H1 (cell line): ENCODE results near the gene SRXN1. TPM values are rescaled to one million over a fixed set of nuclear protein-coding genes. Genes with fewer than 3 reads are reported as not detected.

Source experiments
- CTCF ChIA-PET: fragments of 300-600 bp; sonication (Branson Sonifier 250); formaldehyde crosslinking; loops from one replicate; lab custom pipeline; 2021; ENCODE audit not compliant: partially characterized antibody; lab: Charles Lee
- POLR2A ChIA-PET: fragments of 300-600 bp; sonication (Branson Sonifier 250); formaldehyde crosslinking; loops from one replicate; lab custom pipeline; 2021; ENCODE audit warnings: inconsistent platforms; ENCODE audit not compliant: partially characterized antibody; lab: Charles Lee
- DNase-seq, 2 experiments: peaks; one replicate each; pipeline versions ENCODE4 v3.0.0 to v3.0.0-alpha.2; 2010 to 2022; ENCODE audit warnings: low spot score in 2 of 2, low read depth in 1 of 2, mixed read lengths in 1 of 2
- FAIRE-seq: peaks from 2 replicates; lab custom pipeline; 2011; peaks lifted over from hg19 to GRCh38; lab: Jason Lieb, UNC
- H2AFZ ChIP-seq: 2 replicates; pipeline ENCODE4 v1.8.1; 2012; ENCODE audit warnings: low read length, inconsistent platforms
- H2AK5ac ChIP-seq: 2 replicates; pipeline ENCODE4 v1.6.1; 2013; ENCODE audit warnings: low read depth, low read length
- H2BK120ac ChIP-seq: replicated peaks from 2 replicates; pipeline ENCODE3; 2013; ENCODE audit warnings: low read depth, low read length, inconsistent platforms
- H2BK12ac ChIP-seq: 2 replicates; pipeline ENCODE4 v1.6.1; 2013; ENCODE audit warnings: low read depth, low read length
- H2BK15ac ChIP-seq: 2 replicates; pipeline ENCODE4 v1.6.1; 2013; ENCODE audit warnings: low read length
- H2BK20ac ChIP-seq: 2 replicates; pipeline ENCODE4 v1.6.1; 2013; ENCODE audit warnings: low read length
- H2BK5ac ChIP-seq: 2 replicates; pipeline ENCODE4 v1.6.1; 2013; ENCODE audit warnings: low read depth, low read length
- H3K14ac ChIP-seq: 2 replicates; pipeline ENCODE4 v1.6.1; 2013; ENCODE audit warnings: inconsistent platforms; ENCODE audit not compliant: insufficient read length
- H3K18ac ChIP-seq: 2 replicates; pipeline ENCODE4 v1.6.1; 2013; ENCODE audit warnings: low read length; ENCODE audit errors: extremely low read depth
- H3K23ac ChIP-seq: 2 replicates; pipeline ENCODE4 v1.6.1; 2013; ENCODE audit warnings: inconsistent platforms; ENCODE audit not compliant: insufficient read length
- H3K23me2 ChIP-seq: 2 replicates; pipeline ENCODE4 v1.6.1; 2013; ENCODE audit warnings: low read depth, low read length
- H3K27ac ChIP-seq: 2 replicates; pipeline ENCODE4 v1.6.1; 2011; ENCODE audit warnings: low read depth, low read length, inconsistent platforms
- H3K27me3 ChIP-seq, 4 experiments: replicated peaks in 1 of 4; 1 replicate in 1 of 4; 2 replicates in 3 of 4; pipeline versions ENCODE4 v1.6.1 to v1.8.1; 2011 to 2013; ENCODE audit warnings: low read length in 3 of 4, mild to moderate bottlenecking in 3 of 4, inconsistent platforms in 2 of 4, mixed read lengths in 2 of 4, moderate library complexity in 1 of 4; ENCODE audit not compliant: control insufficient read depth in 3 of 4, insufficient read depth in 3 of 4; ENCODE audit errors: extremely low read depth in 1 of 4
- H3K36me3 ChIP-seq, 4 experiments: 2 replicates each; pipeline versions ENCODE4 v1.6.1 to v1.8.1; 2011 to 2013; ENCODE audit warnings: mild to moderate bottlenecking in 4 of 4, low read length in 3 of 4, moderate library complexity in 2 of 4, control low read depth in 1 of 4, inconsistent platforms in 1 of 4; ENCODE audit not compliant: insufficient read depth in 4 of 4, control insufficient read depth in 2 of 4
- H3K4ac ChIP-seq: replicated peaks from 2 replicates; pipeline ENCODE3; 2013; ENCODE audit warnings: low read length, low read depth, mixed read lengths, inconsistent platforms; ENCODE audit not compliant: insufficient read length
- H3K4me1 ChIP-seq, 4 experiments: replicated peaks in 1 of 4; 1 replicate in 1 of 4; 2 replicates in 3 of 4; pipeline versions ENCODE4 v1.6.1 to v1.8.1; 2011 to 2013; ENCODE audit warnings: low read length in 3 of 4, inconsistent platforms in 2 of 4, mixed read lengths in 1 of 4; ENCODE audit not compliant: insufficient read depth in 4 of 4, control insufficient read depth in 3 of 4
- H3K4me2 ChIP-seq, 2 experiments: 2 replicates each; pipeline versions ENCODE4 v1.6.1 to v1.8.1; 2011 to 2013; ENCODE audit warnings: low read depth in 2 of 2, low read length in 2 of 2, control low read depth in 1 of 2, inconsistent platforms in 1 of 2, mild to moderate bottlenecking in 1 of 2; ENCODE audit not compliant: insufficient read depth in 1 of 2
- H3K4me3 ChIP-seq, 4 experiments: fragments of 200-600, 300-600 bp in 1 of 4; sonication (generic), shearing (Covaris generic), sonication (Bioruptor Twin) in 1 of 4; 2 replicates each; pipeline versions ENCODE4 v1.5.1 to v1.8.1; 2011 to 2016; ENCODE audit warnings: low read length in 4 of 4, low read depth in 3 of 4, control low read depth in 2 of 4, inconsistent platforms in 2 of 4, mild to moderate bottlenecking in 2 of 4, mixed read lengths in 1 of 4, moderate library complexity in 1 of 4; ENCODE audit not compliant: insufficient read depth in 2 of 4; ENCODE audit errors: extremely low read depth in 1 of 4
- H3K56ac ChIP-seq: replicated peaks from 2 replicates; pipeline ENCODE3; 2013; ENCODE audit warnings: low read depth, mild to moderate bottlenecking, mixed read lengths, low read length, inconsistent platforms; ENCODE audit not compliant: insufficient read length
- H3K79me1 ChIP-seq: 2 replicates; pipeline ENCODE4 v1.6.1; 2013; ENCODE audit warnings: low read depth, low read length, control low read depth
- H3K79me2 ChIP-seq, 2 experiments: 2 replicates each; pipeline versions ENCODE4 v1.6.1 to v1.8.1; 2012 to 2013; ENCODE audit warnings: low read length in 2 of 2, mild to moderate bottlenecking in 2 of 2, inconsistent platforms in 1 of 2; ENCODE audit not compliant: insufficient read depth in 2 of 2, control insufficient read depth in 1 of 2
- H3K9ac ChIP-seq, 4 experiments: replicated peaks in 1 of 4; 1 replicate in 1 of 4; 2 replicates in 3 of 4; pipeline versions ENCODE4 v1.6.1 to v1.8.1; 2011 to 2013; ENCODE audit warnings: low read depth in 3 of 4, low read length in 3 of 4, control low read depth in 2 of 4, mild to moderate bottlenecking in 2 of 4, moderate library complexity in 2 of 4, inconsistent platforms in 1 of 4; ENCODE audit errors: extremely low read depth in 1 of 4
- H3K9me3 ChIP-seq, 2 experiments: 2 replicates each; pipeline versions ENCODE4 v1.6.1 to v1.8.1; 2012 to 2013; ENCODE audit warnings: mild to moderate bottlenecking in 2 of 2, moderate library complexity in 2 of 2, control low read depth in 1 of 2, inconsistent platforms in 1 of 2, low read depth in 1 of 2, low read length in 1 of 2, mixed read lengths in 1 of 2; ENCODE audit not compliant: insufficient read depth in 2 of 2
- H4K20me1 ChIP-seq, 2 experiments: replicated peaks in 1 of 2; 2 replicates each; pipeline versions ENCODE3 to v1.8.1; 2011 to 2013; ENCODE audit warnings: inconsistent platforms in 2 of 2, low read length in 2 of 2, mild to moderate bottlenecking in 1 of 2; ENCODE audit not compliant: insufficient read depth in 2 of 2, control insufficient read depth in 1 of 2
- H4K5ac ChIP-seq: 2 replicates; pipeline ENCODE4 v1.6.1; 2013; ENCODE audit warnings: low read length, low read depth, mixed read lengths, inconsistent platforms; ENCODE audit not compliant: insufficient read length
- H4K8ac ChIP-seq: 2 replicates; pipeline ENCODE4 v1.8.0; 2013; ENCODE audit warnings: mild to moderate bottlenecking, moderate library complexity, low read length, inconsistent platforms; ENCODE audit not compliant: insufficient read depth; ENCODE audit errors: extremely low read depth
- H4K91ac ChIP-seq: replicated peaks from 2 replicates; pipeline ENCODE3; 2013; ENCODE audit warnings: low read length, mixed read lengths, inconsistent platforms; ENCODE audit not compliant: insufficient read length
- EP300 ChIP-seq, 2 experiments: IDR thresholded peaks; 1 replicate in 1 of 2; 2 replicates in 1 of 2; pipeline ENCODE4 v1.6.1; 2011 to 2012; ENCODE audit warnings: low read depth in 2 of 2, low read length in 2 of 2, mild to moderate bottlenecking in 2 of 2, borderline replicate concordance in 1 of 2, inconsistent platforms in 1 of 2, moderate library complexity in 1 of 2
- FOSL1 ChIP-seq: IDR thresholded peaks from 2 replicates; pipeline ENCODE4 v1.6.1; 2011; ENCODE audit warnings: mild to moderate bottlenecking, low read depth, low read length, moderate library complexity; ENCODE audit not compliant: insufficient read depth
- HDAC6 ChIP-seq: IDR thresholded peaks from one replicate; pipeline ENCODE4 v1.7.1; 2012; ENCODE audit warnings: low read depth, mild to moderate bottlenecking, inconsistent platforms, low read length, moderate library complexity
- NRF1 ChIP-seq: IDR thresholded peaks from 2 replicates; pipeline ENCODE4 v1.6.1; 2011; ENCODE audit warnings: mild to moderate bottlenecking, low read depth, low read length, improper control_type of control experiment
- WGBS, 2 experiments: shearing (Covaris generic) in 1 of 2; methylation state at CpG; one replicate each; pipeline versions ENCODE4 v1.1.6 to v1.1.7; 2013 to 2015; ENCODE audit warnings: low lambda C conversion rate in 2 of 2, mixed read lengths in 2 of 2, inconsistent platforms in 1 of 2, low coverage in 1 of 2, missing lambda C conversion rate in 1 of 2; ENCODE audit not compliant: insufficient replicate concordance in 2 of 2, insufficient coverage in 1 of 2, insufficient read length in 1 of 2; ENCODE audit errors: extremely low coverage in 1 of 2, missing lambda C conversion rate in 1 of 2; 5-methylcytosine and 5-hydroxymethylcytosine counted together
- polyA plus RNA-seq, 7 experiments: library from polyadenylated mRNA; depleted of rRNA in 3 of 7; stranded (reverse) in 5 of 7; unstranded in 2 of 7; fragments of >200 nt in 5 of 7; fragments of 200-250 nt in 2 of 7; gene quantifications; 1 replicate in 5 of 7; 2 replicates in 1 of 7; 4 replicates in 1 of 7; pipeline versions ENCODE4 v1.2.1 to v1.2.3, GENCODE V29; 2011 to 2013; ENCODE audit warnings: missing spikeins in 2 of 7, mixed read lengths in 2 of 7
- total RNA-seq: library from RNA; stranded (reverse); fragmentation: NEBNext Ultra II Directional; extraction: Animal tissue kit (Norgen Biotek cat#: 25700); gene quantifications from 2 replicates; pipeline ENCODE4 v1.2.1, GENCODE V29; 2021

SRXN1 gene
- total and polyA plus RNA-seq, 2 of the 8 experiments (the other 6 are each of a cell fraction or from before 2014, with no cell fraction given) = 12.2 to 15.8 TPM

GRCh38 chr20:689348-689747 lies 36.3 kb upstream of the SRXN1 start:
- Histone ChIP-seq H3K9ac (no peak overlapping the region; a peak in 1 of 7 replicates), H4K5ac (no peak overlapping the region), H3K56ac (no peak overlapping the region), H3K18ac (peak overlapping the region; percentile 4; the same call in 1 of the 2 replicates), H3K36me3 (no peaks in the 10 kb centered on the region), H3K23ac (no peak overlapping the region), H3K27me3 (no peaks in the 10 kb centered on the region), H2BK5ac (no peak overlapping the region), H4K20me1 (no peaks in the 10 kb centered on the region), H2BK120ac (no peak overlapping the region), H3K79me1 (no peaks in the 10 kb centered on the region), H3K79me2 (no peaks in the 10 kb centered on the region), H4K8ac (no peak overlapping the region), H3K4me2 (no peak overlapping the region), H2AFZ (no peak overlapping the region), H3K4ac (no peak overlapping the region), H3K27ac (no peak overlapping the region), H2BK12ac (peak overlapping the region; percentile 82; the same call in 1 of the 2 replicates), H2BK20ac (no peak overlapping the region), H2AK5ac (no peak overlapping the region), H4K91ac (no peak overlapping the region), H2BK15ac (peak overlapping the region; percentile 96; the same call in 1 of the 2 replicates), H3K4me1 (peaks cover 0 to 12% (median 7%) of the 10 kb centered on the region in 4 experiments; a peak in 4 of 7 replicates), H3K14ac (no peak overlapping the region), H3K4me3 (no peak overlapping the region), H3K23me2 (peaks cover 1% of the 10 kb centered on the region; the same call in 1 of the 2 replicates), H3K9me3 (no peaks in the 10 kb centered on the region)
- WGBS, 2 experiments = 86% methylated on average over 6 of the region's 6 CpGs; no CpG with 5 or more reads in 1 of the 2 experiments
- TF ChIP-seq HDAC6 = no peak
- TF ChIP-seq FOSL1 = no peak
- TF ChIP-seq NRF1 = no peak
- TF ChIP-seq EP300 (IDR thresholded peaks at IDR 0.05; ENCODE audit: borderline replicate concordance in 1 of 2, low read depth in 2 of 2, low read length in 2 of 2) = no peak
- DNase-seq (no peak), FAIRE-seq (no peak)
- ChIA-PET CTCF (interaction anchor here (0.8 to 3.4 kb wide), 8 partner anchors 10 to 39 kb away, joined by 3 to 16 read pairs (median 5); no protein-coding TSS in a partner anchor), POLR2A (interaction anchor here (0.7 to 2.6 kb wide), 5 partner anchors 11 to 21 kb away, joined by 3 to 8 read pairs (median 3); no protein-coding TSS in a partner anchor)
